ENCODE measurements around the gene TRAPPC6A. TPM values are rescaled to one million over a fixed set of nuclear protein-coding genes. Genes with fewer than 3 reads are reported as not detected.

Gene TRAPPC6A, protein sequence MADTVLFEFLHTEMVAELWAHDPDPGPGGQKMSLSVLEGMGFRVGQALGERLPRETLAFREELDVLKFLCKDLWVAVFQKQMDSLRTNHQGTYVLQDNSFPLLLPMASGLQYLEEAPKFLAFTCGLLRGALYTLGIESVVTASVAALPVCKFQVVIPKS
- 37.4 to 50.6 TPM (median 40.1 TPM) in 5 replicates for total RNA-seq (2022; extraction: Qiagen RNA extraction)

DNA sequence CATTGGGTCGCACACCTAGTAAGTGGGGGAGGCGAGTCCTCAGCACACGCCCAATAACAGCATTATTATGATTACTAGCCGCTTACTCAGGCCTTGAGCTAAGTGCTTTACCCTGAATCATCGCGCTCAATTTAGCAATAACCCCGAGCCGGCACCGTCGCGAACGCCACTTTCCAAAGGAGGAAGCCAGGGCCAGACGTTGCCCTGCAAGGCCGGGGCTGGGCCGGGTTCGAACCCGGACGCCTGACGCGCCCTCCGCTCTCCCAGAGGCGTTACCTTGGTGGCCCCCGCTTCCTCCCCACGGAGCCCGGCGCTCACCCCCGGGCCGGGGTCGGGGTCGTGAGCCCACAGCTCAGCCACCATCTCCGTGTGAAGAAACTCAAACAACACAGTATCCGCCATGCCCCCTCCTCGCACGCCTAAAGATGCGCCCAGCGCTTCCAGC, at the start of gene TRAPPC6A:
TSS of gene TRAPPC6A (minus strand) at position 421 of the 445 bp plus-strand sequence. CDS start at position 402, 19 bp downstream.

DNA sequence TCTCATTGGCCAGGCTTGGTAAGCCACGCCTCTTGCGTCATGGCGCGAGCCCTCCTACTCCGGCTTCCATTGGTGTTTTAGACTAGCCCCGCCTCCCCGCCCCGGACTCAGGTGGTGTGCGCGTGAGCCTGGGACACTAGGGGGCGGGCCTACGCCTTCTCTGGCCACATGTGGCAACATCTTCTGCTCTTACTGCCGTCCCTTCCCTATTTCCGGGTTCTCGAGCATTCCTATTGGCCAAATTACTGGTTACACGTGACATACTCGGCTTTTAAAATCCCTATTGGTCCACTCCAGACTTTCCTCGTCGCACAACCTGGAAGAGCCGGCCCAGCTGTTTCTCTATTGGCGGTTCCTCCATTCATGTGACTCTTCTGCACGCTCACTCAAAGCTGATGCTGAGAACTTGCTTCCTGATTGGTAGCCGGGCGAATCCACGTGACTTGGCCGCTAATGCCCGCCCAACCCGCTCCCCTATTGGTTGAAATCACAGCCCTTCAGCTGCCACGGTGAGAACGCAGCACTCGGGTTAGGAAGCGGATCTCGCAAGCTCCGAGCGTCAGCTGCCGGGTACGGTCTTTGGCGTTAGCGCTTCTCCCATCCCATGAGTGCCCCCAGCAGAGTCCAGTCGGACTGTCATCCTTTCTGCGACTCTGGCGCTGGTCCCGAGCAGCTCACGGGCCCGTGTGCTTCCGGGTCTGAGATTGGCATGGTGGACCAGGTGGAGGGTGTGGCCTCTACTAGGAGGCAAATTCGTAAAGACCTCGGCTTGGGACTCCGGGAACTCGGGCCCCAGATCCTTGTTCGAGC, 430 bp upstream of the TRAPPC6A start, which contains the start of gene BLOC1S3:
TSS of gene BLOC1S3 (plus strand) at position 523 of the 810 bp plus-strand sequence. CDS start 513 bp downstream, outside the sequence.

DNA sequence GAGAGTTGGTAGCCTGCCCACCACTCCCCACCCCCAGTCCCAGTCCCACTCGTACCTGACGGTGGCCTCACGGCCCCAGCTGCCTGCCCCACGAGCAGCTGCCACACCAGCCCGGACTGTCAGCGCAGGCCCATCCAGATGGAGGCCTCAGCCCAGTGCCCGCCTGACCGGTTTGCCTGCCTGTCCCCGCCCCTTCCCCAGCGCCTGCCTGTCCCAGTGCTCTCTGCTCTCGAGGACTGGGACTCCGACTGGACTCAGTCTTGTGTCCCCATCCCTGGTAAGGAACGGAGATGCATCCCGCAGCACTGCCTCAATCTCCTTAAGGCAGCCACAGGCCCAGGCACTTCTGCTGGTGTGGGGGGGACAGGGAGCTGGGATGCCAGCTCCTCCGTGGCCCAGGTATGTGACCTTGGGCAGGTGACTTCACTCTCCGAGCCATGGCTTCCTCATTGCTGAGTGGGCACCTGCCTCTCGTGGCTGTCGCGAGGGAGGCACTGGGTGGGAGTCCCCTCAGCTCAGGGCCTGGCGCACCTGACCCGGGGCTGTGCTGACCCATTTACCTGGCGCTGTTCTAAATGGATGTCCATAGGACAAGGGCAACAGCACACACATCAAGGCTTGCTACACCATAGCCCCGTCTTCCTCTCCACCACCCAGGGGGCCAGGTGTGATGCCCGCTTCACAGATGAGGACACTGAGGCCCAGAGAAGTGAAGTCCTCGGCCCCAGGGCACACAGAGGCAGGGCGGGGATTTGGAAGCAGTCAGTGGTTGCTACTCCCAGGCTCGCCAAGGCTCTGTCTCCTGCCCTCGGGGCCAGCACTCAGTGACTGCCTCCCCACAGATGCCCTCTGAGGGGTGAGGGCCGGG, 16.9 kb downstream of the TRAPPC6A start, which contains the start of gene NKPD1:
TSS of gene NKPD1 (minus strand) at position 113 of the 868 bp plus-strand sequence. CDS start 832 bp downstream, outside the sequence.

Other genes with a start within 250 kb of the TRAPPC6A start
- gene APOC4, start 236.0 kb downstream of the TRAPPC6A start, total RNA-seq (2022; extraction: Qiagen RNA extraction): not detected in 5 replicates
- gene APOC2, start 232.2 kb downstream of the TRAPPC6A start, total RNA-seq (2022; extraction: Qiagen RNA extraction): 0.30 TPM in 1 of 5 replicates, not detected in the others
- gene CLPTM1, start 222.9 kb downstream of the TRAPPC6A start, total RNA-seq (2022; extraction: Qiagen RNA extraction): 151 to 173 TPM (median 167 TPM) in 5 replicates
- gene RELB, start 176.8 kb downstream of the TRAPPC6A start, total RNA-seq (2022; extraction: Qiagen RNA extraction): 21.3 to 43.3 TPM (median 38.2 TPM) in 5 replicates
- gene CLASRP, start 139.2 kb downstream of the TRAPPC6A start, total RNA-seq (2022; extraction: Qiagen RNA extraction): 55.9 to 67.9 TPM (median 66.7 TPM) in 5 replicates
- gene ZNF296, start 101.8 kb downstream of the TRAPPC6A start, total RNA-seq (2022; extraction: Qiagen RNA extraction): 10.4 to 18.7 TPM (median 17.3 TPM) in 5 replicates
- gene GEMIN7, start 99.0 kb downstream of the TRAPPC6A start, total RNA-seq (2022; extraction: Qiagen RNA extraction): 90.8 to 101 TPM (median 95.9 TPM) in 5 replicates
- gene PPP1R37, start 85.1 kb downstream of the TRAPPC6A start, total RNA-seq (2022; extraction: Qiagen RNA extraction): 32.8 to 43.5 TPM (median 38.7 TPM) in 5 replicates
- 0.56 to 0.90 TPM (median 0.77 TPM) in 5 replicates for gene NKPD1, start 17.3 kb downstream of the TRAPPC6A start, total RNA-seq (2022; extraction: Qiagen RNA extraction)
- gene BLOC1S3, start 547 bp upstream of the TRAPPC6A start, total RNA-seq (2022; extraction: Qiagen RNA extraction): 25.7 to 31.9 TPM (median 29.7 TPM) in 5 replicates
- 1.5 to 2.5 TPM (median 2.0 TPM) in 5 replicates for gene EXOC3L2, start 67.2 kb upstream of the TRAPPC6A start, total RNA-seq (2022; extraction: Qiagen RNA extraction)
- gene MARK4, start 73.0 kb upstream of the TRAPPC6A start, total RNA-seq (2022; extraction: Qiagen RNA extraction): 6.7 to 12.7 TPM (median 8.1 TPM) in 5 replicates
- gene CKM, start 144.6 kb upstream of the TRAPPC6A start, total RNA-seq (2022; extraction: Qiagen RNA extraction): 0.05 TPM in 1 of 5 replicates, not detected in the others
- gene KLC3, start 162.5 kb upstream of the TRAPPC6A start, total RNA-seq (2022; extraction: Qiagen RNA extraction): 0.69 to 1.4 TPM (median 0.89 TPM) in 5 replicates
- gene ERCC2, start 192.3 kb upstream of the TRAPPC6A start, total RNA-seq (2022; extraction: Qiagen RNA extraction): 11.1 to 13.3 TPM (median 12.3 TPM) in 5 replicates
- gene PPP1R13L, start 226.8 kb upstream of the TRAPPC6A start, total RNA-seq (2022; extraction: Qiagen RNA extraction): 33.6 to 48.1 TPM (median 40.0 TPM) in 5 replicates
- 45.2 to 51.3 TPM (median 49.5 TPM) in 5 replicates for gene POLR1G, start 228.4 kb upstream of the TRAPPC6A start, total RNA-seq (2022; extraction: Qiagen RNA extraction)
- 140 to 173 TPM (median 163 TPM) in 5 replicates for gene ERCC1, start 245.7 kb upstream of the TRAPPC6A start, total RNA-seq (2022; extraction: Qiagen RNA extraction)